Nephron (organoid): ENCODE measurements around the gene DUSP23.

Source experiments
- H3K27ac Mint-ChIP-seq, 3 experiments: 2 replicates each; pipeline ENCODE4 v1.8.0; 2020; ENCODE audit warnings: mixed read lengths in 3 of 3, mild to moderate bottlenecking in 2 of 3, moderate library complexity in 1 of 3
- H3K27me3 Mint-ChIP-seq: 2 replicates; pipeline ENCODE4 v1.8.0; 2021; ENCODE audit warnings: low read depth, mild to moderate bottlenecking, moderate library complexity, mixed read lengths
- H3K36me3 Mint-ChIP-seq: 2 replicates; pipeline ENCODE4 v1.8.0; 2020; ENCODE audit warnings: low read depth, mixed read lengths
- H3K4me1 Mint-ChIP-seq: 2 replicates; pipeline ENCODE4 v1.8.0; 2020; ENCODE audit warnings: mixed read lengths
- H3K4me3 Mint-ChIP-seq, 3 experiments: 2 replicates each; pipeline ENCODE4 v1.8.0; 2020; ENCODE audit warnings: mild to moderate bottlenecking in 3 of 3, mixed read lengths in 3 of 3, moderate library complexity in 2 of 3
- H3K9me3 Mint-ChIP-seq: 2 replicates; pipeline ENCODE4 v1.8.0; 2020; ENCODE audit warnings: mixed read lengths
- TF ChIP-seq, protein P1 (sequence below), 3 experiments: fragments of 200-600 bp; sonication (generic); IDR thresholded peaks; one replicate each; pipeline ENCODE4 v1.5.0; 2021; ENCODE audit warnings: antibody characterized with exemption in 3 of 3; ENCODE audit not compliant: unreplicated experiment in 3 of 3

DUSP23 gene

DNA sequence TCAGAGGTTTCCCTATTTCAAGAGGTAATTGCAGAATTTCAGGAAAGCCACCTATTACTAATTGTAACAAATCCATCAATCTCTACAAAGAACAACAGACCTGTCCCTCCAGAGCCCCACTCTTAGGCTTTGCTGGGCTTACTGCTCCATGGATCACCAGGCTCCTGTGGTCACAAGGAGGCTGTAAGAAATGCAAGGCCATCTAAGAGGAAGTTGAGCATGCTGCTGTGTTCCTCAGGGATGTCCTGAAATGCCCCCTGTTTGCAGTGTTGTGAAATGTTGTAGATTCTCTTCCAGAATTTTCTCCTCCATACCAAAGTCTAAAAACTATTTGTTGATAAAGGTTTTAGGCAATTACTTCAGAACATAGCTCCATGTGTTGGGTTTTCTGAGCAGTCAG, 24.4 kb upstream of the DUSP23 start:
- Mint-ChIP-seq H3K4me3 (no peak overlapping the region), H3K36me3 (no peaks in the 10 kb centered on the region), H3K9me3 (no peaks in the 10 kb centered on the region), H3K4me1 (no peaks in the 10 kb centered on the region), H3K27me3 (peaks cover 6% of the 10 kb centered on the region), H3K27ac (no peak overlapping the region)
- TF ChIP-seq, protein P1, sequence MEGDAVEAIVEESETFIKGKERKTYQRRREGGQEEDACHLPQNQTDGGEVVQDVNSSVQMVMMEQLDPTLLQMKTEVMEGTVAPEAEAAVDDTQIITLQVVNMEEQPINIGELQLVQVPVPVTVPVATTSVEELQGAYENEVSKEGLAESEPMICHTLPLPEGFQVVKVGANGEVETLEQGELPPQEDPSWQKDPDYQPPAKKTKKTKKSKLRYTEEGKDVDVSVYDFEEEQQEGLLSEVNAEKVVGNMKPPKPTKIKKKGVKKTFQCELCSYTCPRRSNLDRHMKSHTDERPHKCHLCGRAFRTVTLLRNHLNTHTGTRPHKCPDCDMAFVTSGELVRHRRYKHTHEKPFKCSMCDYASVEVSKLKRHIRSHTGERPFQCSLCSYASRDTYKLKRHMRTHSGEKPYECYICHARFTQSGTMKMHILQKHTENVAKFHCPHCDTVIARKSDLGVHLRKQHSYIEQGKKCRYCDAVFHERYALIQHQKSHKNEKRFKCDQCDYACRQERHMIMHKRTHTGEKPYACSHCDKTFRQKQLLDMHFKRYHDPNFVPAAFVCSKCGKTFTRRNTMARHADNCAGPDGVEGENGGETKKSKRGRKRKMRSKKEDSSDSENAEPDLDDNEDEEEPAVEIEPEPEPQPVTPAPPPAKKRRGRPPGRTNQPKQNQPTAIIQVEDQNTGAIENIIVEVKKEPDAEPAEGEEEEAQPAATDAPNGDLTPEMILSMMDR (IDR thresholded peaks at IDR 0.05; ENCODE audit: unreplicated experiment in 3 of 3) = no peak

DNA sequence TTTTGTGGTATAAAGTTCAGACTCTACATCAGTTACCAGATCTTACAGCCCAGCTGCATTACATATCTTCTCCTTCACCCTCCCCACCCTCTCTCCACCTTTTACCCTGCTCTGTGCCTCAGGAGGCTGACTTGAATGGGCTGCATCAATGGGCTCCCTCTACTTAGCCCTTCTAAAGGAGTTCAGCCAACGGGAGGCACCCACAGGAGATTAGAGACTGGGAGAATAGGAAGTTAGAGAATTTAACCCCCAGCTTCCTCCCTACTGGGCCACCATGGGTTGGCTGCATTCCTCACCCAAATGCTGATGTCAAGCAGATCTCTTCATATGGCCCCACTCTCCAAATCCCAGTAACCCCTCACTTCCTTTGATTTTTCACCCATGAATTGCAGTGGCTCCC, 17.1 kb upstream of the DUSP23 start:
- Mint-ChIP-seq H3K4me3 (no peak overlapping the region), H3K27me3 (peaks cover 4% of the 10 kb centered on the region), H3K4me1 (no peaks in the 10 kb centered on the region), H3K36me3 (no peaks in the 10 kb centered on the region), H3K9me3 (no peaks in the 10 kb centered on the region), H3K27ac (no peak overlapping the region)
- TF ChIP-seq, protein P1 (IDR thresholded peaks at IDR 0.05; ENCODE audit: unreplicated experiment in 3 of 3) = no peak

DNA sequence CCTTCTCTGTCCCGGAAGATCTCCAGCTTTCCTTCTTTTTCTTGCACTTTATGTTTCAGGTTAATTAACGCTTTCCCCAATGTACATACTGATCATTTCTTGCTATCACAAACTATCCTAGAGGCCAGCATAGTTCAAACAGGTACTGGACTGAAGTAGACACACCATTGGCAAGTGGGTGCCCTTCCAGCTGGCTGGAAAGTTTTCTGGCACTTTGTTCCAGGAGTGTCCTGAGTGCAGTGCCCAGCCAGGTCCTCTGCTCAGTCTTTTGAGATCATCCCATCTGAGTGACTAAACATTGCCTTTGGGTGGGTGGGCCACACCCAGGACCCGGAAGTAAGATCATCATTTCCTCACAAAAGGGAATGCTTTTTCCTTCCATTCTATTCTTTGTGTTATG, 15.0 kb upstream of the DUSP23 start:
- TF ChIP-seq, protein P1 (IDR thresholded peaks at IDR 0.05; ENCODE audit: unreplicated experiment in 3 of 3) = no peak
- no peak overlapping the region for H3K27ac Mint-ChIP-seq
- peaks cover 4% of the 10 kb centered on the region for H3K27me3 Mint-ChIP-seq
- no peaks in the 10 kb centered on the region for H3K9me3 Mint-ChIP-seq
- no peaks in the 10 kb centered on the region for H3K4me1 Mint-ChIP-seq
- H3K4me3 Mint-ChIP-seq = no peak overlapping the region
- no peaks in the 10 kb centered on the region for H3K36me3 Mint-ChIP-seq

DNA sequence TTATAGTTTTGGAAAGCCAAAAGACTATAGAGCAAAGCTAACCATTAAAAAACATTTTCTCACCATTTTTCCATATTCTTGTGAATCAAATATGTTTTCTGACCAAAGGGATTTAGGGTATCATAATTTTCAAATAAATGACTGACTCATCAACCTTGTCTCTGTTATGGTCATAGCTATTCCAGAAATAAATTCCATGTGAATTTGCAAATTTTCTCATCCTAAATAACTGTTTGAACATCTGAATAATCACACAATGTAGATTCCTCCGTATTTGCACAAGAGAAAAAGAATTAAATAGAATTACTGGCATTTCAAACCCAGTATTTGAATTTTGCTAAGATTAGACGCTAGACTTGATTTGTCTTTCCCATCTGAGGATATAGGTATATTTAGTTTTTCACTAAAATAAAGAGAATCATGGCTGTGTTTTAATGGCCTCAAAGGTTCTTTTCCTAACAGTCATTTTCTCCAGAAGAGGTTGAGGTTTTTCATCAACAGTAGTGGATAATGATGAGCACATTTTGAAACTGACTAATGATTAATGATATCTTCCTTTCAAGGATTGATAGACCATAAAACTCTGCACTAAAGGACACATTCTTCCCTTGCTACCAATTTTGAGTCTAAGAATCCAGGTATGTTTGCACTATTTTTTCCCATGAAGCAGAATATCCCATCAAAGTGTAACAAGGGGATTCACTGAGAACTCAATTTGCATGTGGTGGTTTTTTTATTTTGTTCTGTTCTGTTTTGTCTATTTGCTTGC, 9.5 kb upstream of the DUSP23 start:
- Mint-ChIP-seq H3K27me3 (peaks cover 11% of the 10 kb centered on the region), H3K4me3 (no peak overlapping the region), H3K27ac (no peak overlapping the region), H3K4me1 (no peaks in the 10 kb centered on the region), H3K9me3 (no peaks in the 10 kb centered on the region), H3K36me3 (no peaks in the 10 kb centered on the region)
- TF ChIP-seq, protein P1 (IDR thresholded peaks at IDR 0.05; ENCODE audit: unreplicated experiment in 3 of 3) = no peak

DNA sequence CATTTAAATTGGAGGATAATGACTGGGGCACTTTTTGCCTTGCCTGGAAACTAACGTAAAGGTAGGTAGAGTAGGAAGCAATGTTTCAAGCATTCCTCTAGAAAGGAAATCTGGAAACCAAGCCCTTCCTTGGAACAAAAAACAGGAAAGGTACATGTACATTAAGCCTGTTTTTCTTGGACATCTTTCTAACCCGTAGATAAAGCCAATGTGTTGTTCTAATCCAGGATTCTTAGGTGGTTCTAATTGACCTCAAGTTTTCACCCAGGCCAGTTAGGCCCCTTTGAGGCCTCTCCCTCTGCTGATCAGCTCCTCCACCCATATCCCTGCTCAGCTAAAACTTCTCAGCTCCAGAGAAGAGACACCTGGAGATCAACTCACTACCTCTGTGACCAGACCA, 6.3 kb upstream of the DUSP23 start:
- TF ChIP-seq, protein P1 (IDR thresholded peaks at IDR 0.05; ENCODE audit: unreplicated experiment in 3 of 3) = no peak
- H3K27me3 Mint-ChIP-seq = peaks cover 11% of the 10 kb centered on the region

DNA sequence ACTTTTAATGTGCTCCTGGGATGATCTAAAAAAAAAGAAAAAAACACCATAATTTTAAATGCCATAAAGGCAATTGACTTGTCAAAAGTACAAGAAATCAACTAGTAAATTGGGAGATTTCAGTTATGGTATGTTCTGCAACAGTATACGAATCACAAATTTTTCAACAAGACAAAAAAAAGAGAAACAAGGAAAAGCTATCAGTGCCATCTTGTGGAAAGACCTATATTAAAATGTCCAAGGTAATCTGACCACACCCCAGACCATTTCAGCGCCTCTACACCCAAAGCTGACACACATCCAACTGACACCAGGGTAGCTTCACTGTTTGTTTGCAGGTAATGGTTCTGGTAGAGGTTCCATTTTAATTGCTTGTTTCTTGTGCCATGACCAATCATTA, 5.0 kb upstream of the DUSP23 start:
- no peaks in the 10 kb centered on the region for H3K9me3 Mint-ChIP-seq
- no peak overlapping the region for H3K4me3 Mint-ChIP-seq
- no peak overlapping the region for H3K27ac Mint-ChIP-seq
- H3K36me3 Mint-ChIP-seq = no peaks in the 10 kb centered on the region
- TF ChIP-seq, protein P1 (IDR thresholded peaks at IDR 0.05; ENCODE audit: unreplicated experiment in 3 of 3) = no peak
- H3K4me1 Mint-ChIP-seq = peaks cover 7% of the 10 kb centered on the region
- peaks cover 11% of the 10 kb centered on the region for H3K27me3 Mint-ChIP-seq

More for the DNA sequence above, 6.3 kb upstream of the DUSP23 start:
- no peaks in the 10 kb centered on the region for H3K9me3 Mint-ChIP-seq
- no peak overlapping the region for H3K27ac Mint-ChIP-seq
- H3K4me1 Mint-ChIP-seq = peaks cover 4% of the 10 kb centered on the region
- no peak overlapping the region for H3K4me3 Mint-ChIP-seq
- no peaks in the 10 kb centered on the region for H3K36me3 Mint-ChIP-seq
